ENCODE data around the gene RPL4. TPM values are rescaled to one million over a fixed set of nuclear protein-coding genes. Genes with fewer than 3 reads are reported as not detected.

RPL4 gene
- total RNA-seq, 2 donors from 2014 or later, result 2,054 to 2,622 TPM

DNA sequence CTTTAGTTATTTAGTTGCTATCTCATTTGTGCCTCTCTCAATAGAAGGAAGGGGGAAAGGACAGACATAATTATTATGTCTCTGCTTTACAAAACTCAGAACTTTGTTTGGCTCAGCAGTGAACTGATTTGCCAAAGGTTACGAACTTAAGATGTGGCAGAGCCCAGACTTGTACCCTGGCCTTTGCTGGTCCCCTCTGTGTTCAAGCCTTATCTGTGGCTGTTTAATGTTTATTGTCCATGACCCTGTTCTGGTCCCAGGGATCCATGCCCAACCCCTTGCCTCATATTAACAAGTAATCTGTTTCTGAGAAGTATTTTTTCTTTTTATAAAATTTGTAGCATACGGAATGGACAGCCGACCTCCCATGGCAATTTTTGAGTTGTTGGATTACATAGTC lies 17.8 kb downstream of the RPL4 start:
- Histone ChIP-seq H3K27ac (no peak overlapping the region), H3K4me3 (no peak overlapping the region), H3K36me3 (peaks cover 52% of the 10 kb centered on the region), H3K27me3 (no peaks in the 10 kb centered on the region), H3K9me3 (no peaks in the 10 kb centered on the region), H3K4me1 (peaks cover 0 to 15% of the 10 kb centered on the region in 2 donors)
- no peak for DNase-seq (ENCODE audit: low spot score)
- TF ChIP-seq, protein P1, sequence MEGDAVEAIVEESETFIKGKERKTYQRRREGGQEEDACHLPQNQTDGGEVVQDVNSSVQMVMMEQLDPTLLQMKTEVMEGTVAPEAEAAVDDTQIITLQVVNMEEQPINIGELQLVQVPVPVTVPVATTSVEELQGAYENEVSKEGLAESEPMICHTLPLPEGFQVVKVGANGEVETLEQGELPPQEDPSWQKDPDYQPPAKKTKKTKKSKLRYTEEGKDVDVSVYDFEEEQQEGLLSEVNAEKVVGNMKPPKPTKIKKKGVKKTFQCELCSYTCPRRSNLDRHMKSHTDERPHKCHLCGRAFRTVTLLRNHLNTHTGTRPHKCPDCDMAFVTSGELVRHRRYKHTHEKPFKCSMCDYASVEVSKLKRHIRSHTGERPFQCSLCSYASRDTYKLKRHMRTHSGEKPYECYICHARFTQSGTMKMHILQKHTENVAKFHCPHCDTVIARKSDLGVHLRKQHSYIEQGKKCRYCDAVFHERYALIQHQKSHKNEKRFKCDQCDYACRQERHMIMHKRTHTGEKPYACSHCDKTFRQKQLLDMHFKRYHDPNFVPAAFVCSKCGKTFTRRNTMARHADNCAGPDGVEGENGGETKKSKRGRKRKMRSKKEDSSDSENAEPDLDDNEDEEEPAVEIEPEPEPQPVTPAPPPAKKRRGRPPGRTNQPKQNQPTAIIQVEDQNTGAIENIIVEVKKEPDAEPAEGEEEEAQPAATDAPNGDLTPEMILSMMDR (IDR thresholded peaks at IDR 0.05), result no peak

DNA sequence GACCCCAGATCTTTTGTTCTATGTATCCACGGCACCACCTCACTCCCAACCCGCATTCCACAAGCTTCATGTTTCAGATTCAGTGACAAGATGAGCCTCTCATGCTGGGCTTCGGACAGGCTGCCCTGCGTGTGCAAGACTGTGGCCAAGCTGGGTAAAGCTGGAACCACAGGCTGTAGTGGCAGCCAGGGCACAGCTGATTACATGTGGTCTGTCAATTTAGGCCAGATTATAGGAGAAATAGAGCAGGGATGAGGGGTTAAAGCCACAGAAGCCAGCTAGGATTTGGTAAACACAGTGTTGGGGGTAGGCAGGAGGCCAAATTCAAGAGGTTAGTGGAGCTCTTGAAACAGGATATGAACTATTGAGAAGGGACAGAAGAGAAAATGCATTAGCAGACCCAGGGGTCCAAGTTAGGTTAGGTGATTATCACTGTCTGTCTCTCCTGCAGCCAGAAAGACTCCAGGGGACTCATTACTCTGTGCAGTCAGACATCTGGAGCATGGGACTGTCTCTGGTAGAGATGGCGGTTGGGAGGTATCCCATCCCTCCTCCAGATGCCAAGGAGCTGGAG lies 20.0 kb downstream of the RPL4 start:
- peaks cover 0 to 8% of the 10 kb centered on the region in 2 donors for H3K4me1 ChIP-seq
- H3K36me3 ChIP-seq, result peaks cover 40% of the 10 kb centered on the region
- no peak overlapping the region for H3K27ac ChIP-seq
- H3K27me3 ChIP-seq, result no peaks in the 10 kb centered on the region
- no peak for DNase-seq (ENCODE audit: low spot score)
- H3K9me3 ChIP-seq, result no peaks in the 10 kb centered on the region
- TF ChIP-seq, protein P1 (IDR thresholded peaks at IDR 0.05), result no peak
- no peak overlapping the region for H3K4me3 ChIP-seq

DNA sequence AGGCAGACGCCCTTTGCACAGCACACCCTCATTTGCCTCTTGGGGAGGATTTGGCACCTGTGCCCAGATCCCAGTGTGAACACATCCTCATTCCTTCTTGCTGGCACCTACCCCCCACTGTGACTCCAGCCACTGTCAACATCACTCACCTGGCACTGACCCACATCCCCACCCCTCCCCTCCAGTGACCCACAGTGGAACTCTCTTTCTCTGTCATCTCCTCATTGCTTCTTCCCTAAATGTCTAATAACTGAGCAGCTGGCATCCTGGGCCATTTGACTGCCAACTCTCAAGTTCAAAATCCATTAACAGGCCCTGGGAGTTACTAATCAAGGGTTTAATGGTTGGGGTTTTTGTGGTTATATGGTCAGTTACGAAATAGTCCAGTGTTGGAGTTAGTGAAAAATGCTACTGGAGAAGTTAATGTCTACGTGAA lies 21.5 kb downstream of the RPL4 start:
- TF ChIP-seq, protein P1 (IDR thresholded peaks at IDR 0.05), result no peak
- Histone ChIP-seq H3K9me3 (no peaks in the 10 kb centered on the region), H3K27me3 (no peaks in the 10 kb centered on the region), H3K36me3 (peaks cover 25% of the 10 kb centered on the region), H3K4me1 (peaks cover 0 to 8% of the 10 kb centered on the region in 2 donors), H3K4me3 (no peak overlapping the region), H3K27ac (no peak overlapping the region)
- no peak for DNase-seq (ENCODE audit: low spot score)

DNA sequence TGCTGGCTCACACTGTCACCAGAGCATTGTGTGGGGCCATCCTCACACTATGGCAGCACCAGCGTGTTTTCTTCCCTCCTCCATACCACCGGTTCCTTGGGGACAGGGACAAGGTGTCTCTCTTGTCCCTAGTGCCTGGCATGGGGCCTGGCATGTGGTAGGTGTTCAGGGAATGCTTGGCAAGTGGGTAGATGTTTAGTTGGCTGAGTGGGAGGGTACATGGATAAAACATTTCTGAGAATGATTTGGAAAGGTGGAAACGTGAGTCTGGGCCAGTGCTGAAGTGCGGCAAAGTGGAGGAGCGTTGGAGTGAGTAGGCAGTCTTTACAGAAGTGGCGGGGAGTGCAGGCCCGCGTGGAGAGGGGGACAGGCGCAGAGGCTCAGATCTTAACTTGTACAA lies 22.1 kb downstream of the RPL4 start:
- H3K27me3 ChIP-seq, result no peaks in the 10 kb centered on the region
- H3K4me1 ChIP-seq, result peaks cover 0 to 8% of the 10 kb centered on the region in 2 donors
- TF ChIP-seq, protein P1 (IDR thresholded peaks at IDR 0.05), result no peak
- H3K4me3 ChIP-seq, result no peak overlapping the region
- H3K9me3 ChIP-seq, result no peaks in the 10 kb centered on the region
- no peak overlapping the region for H3K27ac ChIP-seq
- peaks cover 25% of the 10 kb centered on the region for H3K36me3 ChIP-seq
- DNase-seq (ENCODE audit: low spot score), result no peak

DNA sequence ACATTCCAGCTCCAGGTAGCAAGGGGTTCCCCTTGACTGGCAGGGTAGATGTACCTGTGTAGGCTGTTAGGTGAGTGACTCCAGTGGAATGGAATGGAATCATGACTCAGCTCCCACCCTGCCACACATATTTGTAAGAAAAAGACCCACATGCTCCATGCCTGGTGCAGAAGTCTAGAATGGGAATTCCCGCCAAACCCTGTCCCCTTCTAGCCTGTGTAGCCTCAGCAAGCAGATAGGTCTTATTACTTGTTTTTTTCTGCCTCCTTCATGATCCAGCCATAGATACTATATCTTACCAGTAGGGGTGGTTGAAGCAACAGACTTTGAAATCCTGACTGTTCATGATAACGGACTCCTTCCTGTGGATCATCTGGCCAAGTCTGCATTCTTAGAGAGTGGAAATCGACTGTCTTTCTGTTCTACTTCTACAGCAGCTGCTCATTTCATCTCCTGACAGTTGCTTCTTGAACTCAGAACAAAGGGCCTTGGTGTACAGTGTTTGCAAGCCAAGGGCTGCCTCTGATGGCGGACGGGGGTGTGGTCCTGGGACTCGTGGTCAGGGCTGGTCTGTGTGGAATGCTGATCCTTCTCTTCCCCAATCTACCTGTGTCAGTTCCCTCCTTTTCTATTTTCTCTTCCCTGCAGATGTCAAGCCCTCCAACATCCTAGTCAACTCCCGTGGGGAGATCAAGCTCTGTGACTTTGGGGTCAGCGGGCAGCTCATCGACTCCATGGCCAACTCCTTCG lies 23.4 kb downstream of the RPL4 start:
- H3K4me3 ChIP-seq, result no peak overlapping the region
- H3K4me1 ChIP-seq, result peaks cover 0 to 8% of the 10 kb centered on the region in 2 donors
- no peak for DNase-seq (ENCODE audit: low spot score)
- H3K27me3 ChIP-seq, result no peaks in the 10 kb centered on the region
- TF ChIP-seq, protein P1 (IDR thresholded peaks at IDR 0.05), result no peak
- H3K9me3 ChIP-seq, result no peaks in the 10 kb centered on the region
- H3K27ac ChIP-seq, result no peak overlapping the region
- peaks cover 15% of the 10 kb centered on the region for H3K36me3 ChIP-seq

Data from right atrium auricular region (tissue), 2 donors.